Thoracic aorta (tissue), 2 donors: ENCODE results near the gene GBP3. TPM values are rescaled to one million over a fixed set of nuclear protein-coding genes. Genes with fewer than 3 reads are reported as not detected.
"Not testable (repeated sequence)": the region's sequence is repeated elsewhere in the genome, so short reads cannot be mapped to it uniquely, and the experiment has no call there.

Source experiments
- ATAC-seq: fragments of 150-250 bp; one replicate; pipeline ENCODE4 v1.8.0; 2017; ENCODE audit warnings: low read depth; ENCODE audit not compliant: insufficient number of reproducible peaks, low FRiP score
- DNase-seq: peaks from one replicate; pipeline ENCODE4 v3.0.0-alpha.2; 2020; ENCODE audit warnings: low spot score
- H3K27ac ChIP-seq, 2 donors: fragments of 200-600 bp; sonication (generic); 1 replicate in 1 of 2; 2 replicates in 1 of 2; pipeline ENCODE4 v1.5.1; 2016; ENCODE audit warnings: mild to moderate bottlenecking in 2 of 2, moderate library complexity in 2 of 2
- H3K27me3 ChIP-seq: fragments of 200-600 bp; sonication (generic); replicated peaks from 2 replicates; pipeline ENCODE4 v1.6.0; 2016; ENCODE audit warnings: mild to moderate bottlenecking; ENCODE audit not compliant: insufficient read depth
- H3K36me3 ChIP-seq: fragments of 200-600 bp; sonication (generic); one replicate; pipeline ENCODE4 v1.5.1; 2016
- H3K4me1 ChIP-seq, 2 donors: fragments of 200-600 bp; sonication (generic); 1 replicate in 1 of 2; 2 replicates in 1 of 2; pipeline versions ENCODE4 v1.5.1 to v1.6.0; 2016; ENCODE audit warnings: low read depth in 2 of 2, mild to moderate bottlenecking in 1 of 2; ENCODE audit not compliant: control insufficient read depth in 1 of 2
- H3K4me3 ChIP-seq: fragments of 200-600 bp; sonication (generic); 2 replicates; pipeline ENCODE4 v1.5.1; 2016; ENCODE audit warnings: mild to moderate bottlenecking
- H3K9me3 ChIP-seq: fragments of 200-600 bp; sonication (generic); 2 replicates; pipeline ENCODE4 v1.5.1; 2016
- CTCF ChIP-seq: fragments of 200-600 bp; sonication (generic); IDR thresholded peaks from one replicate; pipeline ENCODE4 v1.5.1; 2019; ENCODE audit warnings: antibody characterized with exemption
- total RNA-seq, 2 donors: library from RNA; depleted of rRNA; stranded (reverse); fragments of >200 nt; gene quantifications; one replicate each; pipeline versions ENCODE4 v1.1.0 to v1.2.3, GENCODE V29; 2016

GBP3 gene
- total RNA-seq, 2 donors from 2014 or later, result 44.7 to 51.9 TPM

DNA sequence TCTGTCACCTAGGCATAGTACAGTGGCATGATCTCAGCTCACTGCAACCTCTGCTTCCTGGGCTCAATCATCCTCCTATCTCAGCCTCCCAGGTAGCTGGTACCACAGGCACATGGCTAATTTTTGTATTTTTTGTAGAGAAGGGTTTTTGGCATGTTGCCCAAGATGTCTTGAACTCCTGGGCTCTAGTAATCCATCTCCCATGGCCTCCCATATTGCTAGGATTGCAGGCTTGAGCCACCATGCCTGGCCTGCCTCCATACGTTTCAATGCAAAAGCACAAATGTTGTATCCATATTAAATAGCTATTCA, 17.6 kb upstream of the GBP3 start:
- no peaks in the 10 kb centered on the region for H3K36me3 ChIP-seq
- H3K27ac ChIP-seq, result no peak overlapping the region
- H3K4me3 ChIP-seq, result no peak overlapping the region
- no peaks in the 10 kb centered on the region for H3K9me3 ChIP-seq
- no peak for DNase-seq
- no peak for ATAC-seq
- peaks cover 4 to 8% of the 10 kb centered on the region in 2 donors for H3K4me1 ChIP-seq
- H3K27me3 ChIP-seq, result no peaks in the 10 kb centered on the region
- TF ChIP-seq CTCF, result no peak

GRCh38 chr1:89037186-89037585, 14.5 kb upstream of the GBP3 start:
- DNase-seq (no peak), ATAC-seq (no peak)
- no peaks in the 10 kb centered on the region for H3K36me3 ChIP-seq
- no peak for TF ChIP-seq CTCF
- no peak overlapping the region for H3K27ac ChIP-seq
- no peaks in the 10 kb centered on the region for H3K9me3 ChIP-seq
- H3K27me3 ChIP-seq, result no peaks in the 10 kb centered on the region
- H3K4me1 ChIP-seq, result peaks cover 3 to 4% of the 10 kb centered on the region in 2 donors
- no peak overlapping the region for H3K4me3 ChIP-seq

GRCh38 chr1:89035080-89035479, 12.4 kb upstream of the GBP3 start:
- no peak for TF ChIP-seq CTCF
- no peaks in the 10 kb centered on the region for H3K4me1 ChIP-seq
- no peak overlapping the region for H3K4me3 ChIP-seq
- no peaks in the 10 kb centered on the region for H3K9me3 ChIP-seq
- ATAC-seq, result no peak
- DNase-seq, result no peak
- no peaks in the 10 kb centered on the region for H3K27me3 ChIP-seq
- no peak overlapping the region for H3K27ac ChIP-seq
- no peaks in the 10 kb centered on the region for H3K36me3 ChIP-seq

DNA sequence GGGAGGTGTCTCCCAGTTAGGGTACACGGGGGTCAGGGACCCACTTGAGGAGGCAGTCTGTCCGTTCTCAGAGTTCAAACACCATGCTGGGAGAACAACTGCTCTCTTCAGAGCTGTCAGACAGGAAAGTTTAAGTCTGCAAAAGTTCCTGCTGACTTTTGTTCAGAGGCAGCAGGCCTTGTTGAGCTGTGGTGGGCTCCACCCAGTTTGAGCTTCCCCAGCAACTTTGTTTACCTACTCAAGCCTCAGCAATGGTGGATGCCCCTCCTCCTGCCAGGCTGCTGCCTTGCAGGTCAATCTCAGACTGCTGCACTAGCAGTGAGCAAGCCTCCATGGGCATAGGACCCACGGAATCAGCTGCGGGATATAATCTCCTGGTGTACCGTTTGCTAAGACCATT, 11.3 kb upstream of the GBP3 start:
- H3K4me1 ChIP-seq, H3K27ac ChIP-seq, DNase-seq, H3K9me3 ChIP-seq, ATAC-seq, H3K27me3 ChIP-seq, H3K4me3 ChIP-seq, H3K36me3 ChIP-seq: not testable (repeated sequence)

DNA sequence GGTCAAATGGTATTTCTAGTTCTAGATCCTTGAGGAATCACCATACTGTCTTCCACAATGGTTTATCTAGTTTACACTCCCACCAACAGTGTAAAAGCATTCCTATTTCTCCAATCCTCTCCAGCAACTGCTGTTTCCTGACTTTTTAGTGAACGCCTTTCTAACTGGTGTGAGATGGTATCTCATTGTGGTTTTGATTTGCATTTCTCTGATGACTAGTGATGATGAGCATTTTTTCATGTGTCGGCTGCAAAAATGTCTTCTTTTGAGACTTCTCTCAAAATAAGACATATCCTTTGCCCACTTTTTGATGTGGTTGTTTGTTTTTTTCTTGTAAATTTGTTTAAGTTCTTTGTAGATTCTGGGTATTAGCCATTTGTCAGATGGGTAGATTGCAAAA, 6.4 kb upstream of the GBP3 start:
- H3K4me1 ChIP-seq, DNase-seq, H3K9me3 ChIP-seq, H3K36me3 ChIP-seq, H3K27ac ChIP-seq, H3K4me3 ChIP-seq, H3K27me3 ChIP-seq, ATAC-seq: not testable (repeated sequence)

DNA sequence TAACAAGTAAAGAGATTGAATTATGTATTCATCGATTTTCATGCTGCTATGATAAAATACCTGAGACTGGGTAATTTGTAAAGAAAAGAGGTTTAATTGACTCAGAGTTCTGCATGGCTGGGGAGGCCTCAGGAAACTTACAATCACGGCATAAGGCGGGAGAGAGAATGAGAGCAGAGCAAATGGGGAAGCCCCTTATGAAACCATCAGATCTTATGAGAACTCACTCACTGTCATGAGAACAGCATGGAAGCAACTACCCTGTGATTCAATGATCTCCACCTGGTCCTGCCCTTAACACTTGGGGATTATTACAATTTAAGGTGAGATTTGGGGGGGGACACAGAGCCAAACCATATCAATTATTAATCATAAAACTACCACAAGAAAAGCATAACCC, 3.3 kb upstream of the GBP3 start:
- ATAC-seq, result no peak
- no peaks in the 10 kb centered on the region for H3K36me3 ChIP-seq
- no peak for DNase-seq
- no peaks in the 10 kb centered on the region for H3K9me3 ChIP-seq
- no peaks in the 10 kb centered on the region for H3K27me3 ChIP-seq
- no peak overlapping the region for H3K4me3 ChIP-seq
- TF ChIP-seq CTCF, result no peak
- peaks cover 7 to 8% of the 10 kb centered on the region in 2 donors for H3K4me1 ChIP-seq
- H3K27ac ChIP-seq, result no peak overlapping the region
